Measurements from ENCODE around the gene PARPBP. TPM values are rescaled to one million over a fixed set of nuclear protein-coding genes. Genes with fewer than 3 reads are reported as not detected.
"Not testable (repeated sequence)": the region's sequence is repeated elsewhere in the genome, so short reads cannot be mapped to it uniquely, and the experiment has no call there.

The PARPBP gene
- total and polyA plus RNA-seq, 2 donors (not counting 3 experiments of a cell fraction or from before 2014, with no cell fraction given): 4.2 to 19.0 TPM

- Histone ChIP-seq H3K79me2 (ENCODE audit: control insufficient read depth, insufficient read depth, low read length) (no peaks in the 10 kb centered on the region), H3K27ac (ENCODE audit: insufficient read depth, low read depth, low read length) (no peak overlapping the region), H3K9me3 (replicated peaks; ENCODE audit: control insufficient read depth, insufficient read depth, low read length) (no peaks in the 10 kb centered on the region), H3K36me3 (ENCODE audit: control insufficient read depth in 2 of 2, extremely low read depth in 1 of 2, insufficient read depth in 2 of 2, low read length in 2 of 2) (no peaks in the 10 kb centered on the region), H3K9me1 (replicated peaks; ENCODE audit: control insufficient read depth, extremely low read depth, insufficient read depth, low read length) (no peaks in the 10 kb centered on the region), H4K20me1 (replicated peaks; ENCODE audit: control insufficient read depth, extremely low read depth, insufficient read depth, low read length) (no peaks in the 10 kb centered on the region), H3K9ac (replicated peaks; ENCODE audit: extremely low read depth, insufficient read depth, low read length) (no peak overlapping the region), H3K4me2 (ENCODE audit: insufficient read depth, low read length) (no peak overlapping the region), H2AFZ (ENCODE audit: low read depth, low read length) (no peak overlapping the region), H3K4me3 (replicated peaks in 1 of 3; ENCODE audit: insufficient read depth in 1 of 3, low read depth in 1 of 3, low read length in 3 of 3) (no peak overlapping the region), H3K27me3 (ENCODE audit: control insufficient read depth in 2 of 2, insufficient read depth in 2 of 2, low read length in 2 of 2) (no peaks in the 10 kb centered on the region), H3K4me1 (ENCODE audit: control insufficient read depth, extremely low read depth, insufficient read depth, low read length) (no peaks in the 10 kb centered on the region)
- POLR2A ChIA-PET: interaction anchor here (0.6 kb wide), 1 partner anchor 84 kb away, joined by 3 read pairs; no protein-coding TSS in a partner anchor
- CTCF ChIA-PET: interaction anchor here (1.0 to 1.1 kb wide), 2 partner anchors 49 to 341 kb away, joined by 3 read pairs; no protein-coding TSS in a partner anchor
- DNase-seq (ENCODE audit: low read depth, low spot score) (no peak), FAIRE-seq (no peak)
- intact Hi-C loops (cut with micrococcal nuclease) (no loop called here), dilution Hi-C loops (cut with MboI; ENCODE audit: extremely low pct_ligation_motif_present, low sequenced_read_pairs) (no loop called here)
- no TSS peak for BruUV-seq (replicated peaks)
- TF ChIP-seq FOS (IDR thresholded peaks at IDR 0.05; ENCODE audit: borderline replicate concordance, insufficient read depth, low read length) (no peak), GATA2 (IDR thresholded peaks at IDR 0.05; ENCODE audit: insufficient read depth, insufficient read length, low read depth, low read length) (no peak), MYC (IDR thresholded peaks at IDR 0.05; ENCODE audit: low read depth, low read length) (no peak), POLR2AphosphoS5 (IDR thresholded peaks at IDR 0.05; ENCODE audit: insufficient read depth, low read depth, low read length) (no peak)
Measured at GRCh38 chr12:102144221-102144620, 24.2 kb downstream of the PARPBP start.

GRCh38 chr12:102147062-102147587 lies 27.1 kb downstream of the PARPBP start:
- CTCF ChIA-PET; intact Hi-C loops (cut with micrococcal nuclease); H3K4me1 ChIP-seq (ENCODE audit: control insufficient read depth, extremely low read depth, insufficient read depth, low read length); H3K27me3 ChIP-seq (ENCODE audit: control insufficient read depth in 2 of 2, insufficient read depth in 2 of 2, low read length in 2 of 2); H3K79me2 ChIP-seq (ENCODE audit: control insufficient read depth, insufficient read depth, low read length); H2AFZ ChIP-seq (ENCODE audit: low read depth, low read length); H3K4me2 ChIP-seq (ENCODE audit: insufficient read depth, low read length); BruUV-seq (replicated peaks); dilution Hi-C loops (cut with MboI; ENCODE audit: extremely low pct_ligation_motif_present, low sequenced_read_pairs); H3K9ac ChIP-seq (replicated peaks; ENCODE audit: extremely low read depth, insufficient read depth, low read length); H3K36me3 ChIP-seq (ENCODE audit: control insufficient read depth in 2 of 2, extremely low read depth in 1 of 2, insufficient read depth in 2 of 2, low read length in 2 of 2); H3K9me1 ChIP-seq (replicated peaks; ENCODE audit: control insufficient read depth, extremely low read depth, insufficient read depth, low read length); H3K27ac ChIP-seq (ENCODE audit: insufficient read depth, low read depth, low read length); H4K20me1 ChIP-seq (replicated peaks; ENCODE audit: control insufficient read depth, extremely low read depth, insufficient read depth, low read length); H3K4me3 ChIP-seq (replicated peaks in 1 of 3; ENCODE audit: insufficient read depth in 1 of 3, low read depth in 1 of 3, low read length in 3 of 3); H3K9me3 ChIP-seq (replicated peaks; ENCODE audit: control insufficient read depth, insufficient read depth, low read length); DNase-seq (ENCODE audit: low read depth, low spot score); POLR2A ChIA-PET; FAIRE-seq: not testable (repeated sequence)

DNA sequence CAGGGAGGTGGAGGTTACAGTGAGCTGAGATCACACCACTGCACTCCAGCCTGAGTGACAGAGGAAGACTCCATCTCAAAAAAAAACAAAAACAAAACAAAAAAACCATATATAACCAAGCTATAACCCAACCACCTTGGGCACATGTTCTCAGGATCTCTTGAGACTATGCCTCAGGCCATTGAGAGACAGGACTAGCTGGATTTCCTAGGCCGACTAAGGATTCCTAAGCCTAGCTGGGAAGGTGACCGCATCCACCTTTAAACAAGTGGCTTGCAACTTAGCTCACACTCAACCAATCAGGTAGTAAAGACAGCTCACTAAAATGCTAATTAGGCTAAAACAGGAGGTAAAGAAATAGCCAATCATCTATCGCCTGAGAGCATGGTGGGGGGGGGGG lies 35.2 kb downstream of the PARPBP start:
- H3K36me3 ChIP-seq (ENCODE audit: control insufficient read depth in 2 of 2, extremely low read depth in 1 of 2, insufficient read depth in 2 of 2, low read length in 2 of 2); FAIRE-seq; H3K27me3 ChIP-seq (ENCODE audit: control insufficient read depth in 2 of 2, insufficient read depth in 2 of 2, low read length in 2 of 2); H3K4me2 ChIP-seq (ENCODE audit: insufficient read depth, low read length); H3K9me1 ChIP-seq (replicated peaks; ENCODE audit: control insufficient read depth, extremely low read depth, insufficient read depth, low read length); DNase-seq (ENCODE audit: low read depth, low spot score); H4K20me1 ChIP-seq (replicated peaks; ENCODE audit: control insufficient read depth, extremely low read depth, insufficient read depth, low read length); dilution Hi-C loops (cut with MboI; ENCODE audit: extremely low pct_ligation_motif_present, low sequenced_read_pairs); intact Hi-C loops (cut with micrococcal nuclease); H3K79me2 ChIP-seq (ENCODE audit: control insufficient read depth, insufficient read depth, low read length); H3K9me3 ChIP-seq (replicated peaks; ENCODE audit: control insufficient read depth, insufficient read depth, low read length); BruUV-seq (replicated peaks); H3K27ac ChIP-seq (ENCODE audit: insufficient read depth, low read depth, low read length); H3K4me1 ChIP-seq (ENCODE audit: control insufficient read depth, extremely low read depth, insufficient read depth, low read length); H3K4me3 ChIP-seq (replicated peaks in 1 of 3; ENCODE audit: insufficient read depth in 1 of 3, low read depth in 1 of 3, low read length in 3 of 3); H2AFZ ChIP-seq (ENCODE audit: low read depth, low read length); H3K9ac ChIP-seq (replicated peaks; ENCODE audit: extremely low read depth, insufficient read depth, low read length): not testable (repeated sequence)
- CTCF ChIA-PET: interaction anchor here (1.0 to 1.7 kb wide), 2 partner anchors 10 to 14 kb away, joined by 3 to 4 read pairs; no protein-coding TSS in a partner anchor
- POLR2A ChIA-PET: interaction anchor here (0.6 kb wide), 1 partner anchor 239 kb away, joined by 3 read pairs; no protein-coding TSS in a partner anchor

Measured in endothelial cell of umbilical vein (primary cell).